GM23338 (cell line): ENCODE data around the gene CCDC117. TPM values are rescaled to one million over a fixed set of nuclear protein-coding genes. Genes with fewer than 3 reads are reported as not detected.
A peak's percentile ranks its signal among the peaks of the same experiment; 100 is the strongest.

Experiments used
- ATAC-seq: fragments of 200-7000 bp; cut with Tn5 transposase; 3 replicates; pipeline ENCODE4 v1.9.1; 2020
- DNase-seq: peaks from one replicate; pipeline ENCODE4 v3.0.0-alpha.2; 2015; ENCODE audit warnings: low spot score
- H2AFZ ChIP-seq: fragments of 200-600 bp; sonication (generic); 2 replicates; pipeline ENCODE4 v1.8.0; 2016; ENCODE audit warnings: antibody characterized with exemption, mild to moderate bottlenecking, moderate library complexity
- H3F3A ChIP-seq: fragments of 200-600 bp; sonication (generic); replicated peaks from 2 replicates; pipeline ENCODE4 v1.8.0; 2017; ENCODE audit warnings: antibody characterized with exemption, mixed run types, low read depth
- H3K27ac ChIP-seq: fragments of 200-600 bp; sonication (generic); 2 replicates; pipeline ENCODE4 v1.6.1; 2016; ENCODE audit warnings: low read depth
- H3K27me3 ChIP-seq: fragments of 200-600 bp; sonication (generic); 2 replicates; pipeline ENCODE4 v1.8.0; 2016; ENCODE audit warnings: mild to moderate bottlenecking, mixed run types, moderate library complexity; ENCODE audit not compliant: insufficient read depth
- H3K36me3 ChIP-seq: fragments of 200-600 bp; sonication (generic); 2 replicates; pipeline ENCODE4 v1.8.0; 2016; ENCODE audit warnings: mild to moderate bottlenecking; ENCODE audit not compliant: insufficient read depth
- H3K4me1 ChIP-seq: fragments of 200-600 bp; sonication (generic); 2 replicates; pipeline ENCODE4 v1.8.0; 2016; ENCODE audit warnings: mild to moderate bottlenecking, moderate library complexity; ENCODE audit not compliant: insufficient read depth
- H3K4me2 ChIP-seq: fragments of 200-600 bp; sonication (generic); 2 replicates; pipeline ENCODE4 v1.7.1; 2017; ENCODE audit warnings: mixed run types
- H3K4me3 ChIP-seq: fragments of 200-600 bp; sonication (generic); 2 replicates; pipeline ENCODE4 v1.6.1; 2016; ENCODE audit warnings: mixed run types
- H3K79me2 ChIP-seq: fragments of 200-600 bp; sonication (generic); replicated peaks from 2 replicates; pipeline ENCODE4 v1.8.0; 2017; ENCODE audit warnings: mild to moderate bottlenecking; ENCODE audit not compliant: insufficient read depth
- H3K9me2 ChIP-seq: fragments of 200-600 bp; sonication (generic); 2 replicates; pipeline ENCODE4 v1.8.0; 2017; ENCODE audit not compliant: insufficient read depth
- H4K20me1 ChIP-seq: fragments of 200-600 bp; sonication (generic); replicated peaks from 2 replicates; pipeline ENCODE4 v1.8.0; 2017; ENCODE audit warnings: mild to moderate bottlenecking; ENCODE audit not compliant: insufficient read depth
- H3K27ac Mint-ChIP-seq: 2 replicates; pipeline ENCODE4 v1.8.0; 2020; ENCODE audit warnings: inconsistent platforms, mild to moderate bottlenecking, moderate library complexity, mixed read lengths
- H3K27me3 Mint-ChIP-seq: 3 replicates; pipeline ENCODE4 v1.8.0; 2022; ENCODE audit warnings: low read depth, mild to moderate bottlenecking, moderate library complexity, mixed read lengths, inconsistent platforms; ENCODE audit not compliant: insufficient read depth, poor library complexity
- H3K36me3 Mint-ChIP-seq: 3 replicates; pipeline ENCODE4 v1.8.0; 2021; ENCODE audit warnings: low read depth, mild to moderate bottlenecking, inconsistent platforms, moderate library complexity, mixed read lengths
- H3K4me1 Mint-ChIP-seq: 3 replicates; pipeline ENCODE4 v1.8.0; 2020; ENCODE audit warnings: mild to moderate bottlenecking, inconsistent platforms, mixed read lengths
- H3K4me3 Mint-ChIP-seq: 3 replicates; pipeline ENCODE4 v1.8.0; 2021; ENCODE audit warnings: moderate library complexity, mild to moderate bottlenecking, inconsistent platforms, mixed read lengths
- H3K9me3 Mint-ChIP-seq: 3 replicates; pipeline ENCODE4 v1.8.0; 2020; ENCODE audit warnings: moderate library complexity, mild to moderate bottlenecking, inconsistent platforms, mixed read lengths
- CREB1 ChIP-seq: fragments of 250-450 bp; sonication (Bioruptor Pico); IDR thresholded peaks from 2 replicates; pipeline ENCODE4 v1.5.0; 2020; ENCODE audit warnings: low read depth, mild to moderate bottlenecking, moderate library complexity
- EZH2 ChIP-seq: fragments of 200-600 bp; sonication (generic); IDR thresholded peaks from one replicate; pipeline ENCODE4 v1.8.0; 2017; ENCODE audit warnings: antibody characterized with exemption, mild to moderate bottlenecking, low read depth; ENCODE audit not compliant: unreplicated experiment
- EZH2phosphoT487 ChIP-seq: fragments of 200-600 bp; sonication (generic); IDR thresholded peaks from one replicate; pipeline ENCODE4 v1.8.1; 2018; ENCODE audit warnings: antibody characterized with exemption; ENCODE audit not compliant: unreplicated experiment
- JUNB ChIP-seq: IDR thresholded peaks from one replicate; pipeline ENCODE4 v1.6.1; 2016; ENCODE audit warnings: antibody characterized with exemption; ENCODE audit not compliant: unreplicated experiment
- NANOG ChIP-seq: IDR thresholded peaks from 2 replicates; pipeline ENCODE4 v1.6.1; 2016; ENCODE audit warnings: antibody characterized with exemption, borderline replicate concordance
- STAT1 ChIP-seq: IDR thresholded peaks from one replicate; pipeline ENCODE4 v1.6.1; 2016; ENCODE audit warnings: antibody characterized with exemption; ENCODE audit not compliant: unreplicated experiment
- ZNF114 ChIP-seq: fragments of 250-450 bp; sonication (Bioruptor Pico); IDR thresholded peaks from 2 replicates; pipeline ENCODE4 v1.5.0; 2020; ENCODE audit warnings: mild to moderate bottlenecking, moderate library complexity
- ZNF331 ChIP-seq: fragments of 250-450 bp; sonication (Bioruptor Pico); IDR thresholded peaks from 2 replicates; pipeline ENCODE4 v1.5.0; 2020; ENCODE audit warnings: low read depth, mild to moderate bottlenecking, moderate library complexity
- polyA plus RNA-seq: library from polyadenylated mRNA; unstranded; fragments of >200 nt; fragmentation: Nextera tagmentation; extraction: Ambion mirVana; gene quantifications from 2 replicates; pipeline ENCODE4 v1.2.1, GENCODE V29; 2016
- total RNA-seq: library from RNA; depleted of rRNA; stranded (reverse); fragments of >200 nt; shearing (Covaris generic); gene quantifications from 2 replicates; pipeline ENCODE4 v1.2.3, GENCODE V29; 2014
- TF ChIP-seq, protein P1 (sequence below): IDR thresholded peaks from 2 replicates; pipeline ENCODE4 v1.6.1; 2016; ENCODE audit warnings: antibody characterized with exemption
- TF ChIP-seq, protein P2 (sequence below): IDR thresholded peaks from one replicate; pipeline ENCODE4 v1.6.1; 2018; ENCODE audit warnings: antibody characterized with exemption; ENCODE audit not compliant: unreplicated experiment
- TF ChIP-seq, protein P3 (sequence below), 2 experiments: fragments of 200-600 bp in 1 of 2; sonication (generic) in 1 of 2; conservative IDR thresholded peaks; 2 replicates each; pipeline versions ENCODE4 v1.5.1 to v1.6.1; 2016 to 2017; ENCODE audit warnings: antibody characterized with exemption in 2 of 2, low read depth in 2 of 2, mild to moderate bottlenecking in 2 of 2, moderate library complexity in 1 of 2

CCDC117 gene
- total and polyA plus RNA-seq, 2 experiments from 2014 or later, result 23.9 to 54.1 TPM

DNA sequence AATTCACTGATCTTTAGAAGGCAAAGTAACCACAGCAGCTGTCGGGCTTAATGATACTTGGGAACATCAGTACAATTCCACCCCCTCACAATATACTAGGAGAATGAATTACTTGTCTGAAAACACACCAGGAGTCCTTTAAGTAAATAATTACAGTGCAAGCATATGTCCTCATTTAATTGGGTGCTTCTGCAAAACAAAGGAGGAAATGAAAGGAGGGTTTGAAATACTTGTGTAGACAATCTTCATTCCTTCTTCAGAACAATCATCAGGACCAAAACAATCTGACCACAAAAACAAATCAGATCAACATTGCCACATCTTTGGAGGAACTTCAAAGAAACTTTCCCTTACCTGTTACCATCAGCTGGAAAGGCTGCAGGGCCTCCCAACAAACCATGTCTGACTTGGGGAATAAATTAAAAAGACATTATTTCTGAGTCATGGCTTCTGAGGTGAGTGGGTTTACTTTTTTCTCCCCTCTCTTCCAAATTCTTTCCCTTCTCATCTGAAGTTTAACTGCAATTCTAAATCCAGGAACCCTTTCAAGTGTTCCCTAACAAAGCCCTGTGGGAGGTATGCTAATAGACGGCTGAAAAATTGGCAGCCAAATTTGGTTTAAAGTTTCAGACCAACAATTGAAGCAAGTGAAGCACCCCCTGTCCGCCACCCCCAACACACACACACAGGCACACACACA is 12.5 kb upstream of the CCDC117 start:
- TF ChIP-seq NANOG, result peak; percentile 79
- no peak for TF ChIP-seq CREB1
- Mint-ChIP-seq H3K27ac (peak overlapping the region; percentile 92), H3K4me1 (peaks cover 22% of the 10 kb centered on the region), H3K4me3 (peak overlapping the region; percentile 10), H3K9me3 (peaks cover 23% of the 10 kb centered on the region), H3K36me3 (peaks cover 29% of the 10 kb centered on the region), H3K27me3 (peaks cover 13% of the 10 kb centered on the region)
- Histone ChIP-seq H4K20me1 (no peaks in the 10 kb centered on the region), H3K27ac (peak overlapping the region; percentile 96), H2AFZ (no peak overlapping the region), H3K4me3 (peak overlapping the region; percentile 23), H3K9me2 (peaks cover 8% of the 10 kb centered on the region), H3K36me3 (no peaks in the 10 kb centered on the region), H3F3A (peaks cover 8% of the 10 kb centered on the region; the same call in 1 of the 2 replicates), H3K4me1 (peaks cover 14% of the 10 kb centered on the region; the same call in 1 of the 2 replicates), H3K4me2 (peak overlapping the region; percentile 6), H3K27me3 (no peaks in the 10 kb centered on the region), H3K79me2 (no peaks in the 10 kb centered on the region)
- ATAC-seq (peak; percentile 79), DNase-seq (peak; percentile 82)

DNA sequence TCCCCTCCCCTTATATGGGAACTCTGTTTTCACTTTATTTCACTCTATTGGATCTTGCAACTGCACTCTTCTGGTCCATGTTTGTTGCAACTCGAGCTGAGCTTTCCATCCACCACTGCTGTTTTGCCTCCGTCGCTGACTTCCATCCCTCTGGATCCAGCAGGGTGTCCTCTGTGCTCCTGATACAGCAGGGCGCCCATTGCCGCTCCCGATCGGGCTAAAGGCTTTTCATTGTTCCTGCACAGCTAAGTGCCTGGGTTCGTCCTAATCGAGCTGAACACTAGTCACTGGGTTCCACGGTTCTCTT is 11.1 kb upstream of the CCDC117 start:
- Histone ChIP-seq H4K20me1 (no peaks in the 10 kb centered on the region), H3K27me3 (no peaks in the 10 kb centered on the region), H3K4me1 (peaks cover 14% of the 10 kb centered on the region; the same call in 1 of the 2 replicates), H3K4me2 (no peak overlapping the region), H2AFZ (no peak overlapping the region), H3K79me2 (no peaks in the 10 kb centered on the region), H3K27ac (peak overlapping the region; percentile 82), H3F3A (peaks cover 8% of the 10 kb centered on the region; the same call in 1 of the 2 replicates), H3K4me3 (no peak overlapping the region), H3K9me2 (peaks cover 8% of the 10 kb centered on the region), H3K36me3 (no peaks in the 10 kb centered on the region)
- DNase-seq (peak; percentile 34), ATAC-seq (no peak; the same call in 2 of the 3 replicates)
- H3K4me3 Mint-ChIP-seq, result peak overlapping the region; percentile 13; the same call in 1 of the 3 replicates
- H3K4me1 Mint-ChIP-seq, result peaks cover 22% of the 10 kb centered on the region
- H3K27me3 Mint-ChIP-seq, result peaks cover 13% of the 10 kb centered on the region
- peaks cover 23% of the 10 kb centered on the region for H3K9me3 Mint-ChIP-seq
- peak overlapping the region; percentile 48 for H3K27ac Mint-ChIP-seq
- H3K36me3 Mint-ChIP-seq, result peaks cover 25% of the 10 kb centered on the region
- TF ChIP-seq CREB1 (no peak), JUNB (no peak), EZH2phosphoT487 (no peak), ZNF331 (CRISPR knock-in tag) (no peak), NANOG (no peak), EZH2 (no peak), ZNF114 (CRISPR knock-in tag) (no peak), STAT1 (no peak)
- TF ChIP-seq, protein P1, sequence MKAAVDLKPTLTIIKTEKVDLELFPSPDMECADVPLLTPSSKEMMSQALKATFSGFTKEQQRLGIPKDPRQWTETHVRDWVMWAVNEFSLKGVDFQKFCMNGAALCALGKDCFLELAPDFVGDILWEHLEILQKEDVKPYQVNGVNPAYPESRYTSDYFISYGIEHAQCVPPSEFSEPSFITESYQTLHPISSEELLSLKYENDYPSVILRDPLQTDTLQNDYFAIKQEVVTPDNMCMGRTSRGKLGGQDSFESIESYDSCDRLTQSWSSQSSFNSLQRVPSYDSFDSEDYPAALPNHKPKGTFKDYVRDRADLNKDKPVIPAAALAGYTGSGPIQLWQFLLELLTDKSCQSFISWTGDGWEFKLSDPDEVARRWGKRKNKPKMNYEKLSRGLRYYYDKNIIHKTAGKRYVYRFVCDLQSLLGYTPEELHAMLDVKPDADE, result no peak
- TF ChIP-seq, protein P2, sequence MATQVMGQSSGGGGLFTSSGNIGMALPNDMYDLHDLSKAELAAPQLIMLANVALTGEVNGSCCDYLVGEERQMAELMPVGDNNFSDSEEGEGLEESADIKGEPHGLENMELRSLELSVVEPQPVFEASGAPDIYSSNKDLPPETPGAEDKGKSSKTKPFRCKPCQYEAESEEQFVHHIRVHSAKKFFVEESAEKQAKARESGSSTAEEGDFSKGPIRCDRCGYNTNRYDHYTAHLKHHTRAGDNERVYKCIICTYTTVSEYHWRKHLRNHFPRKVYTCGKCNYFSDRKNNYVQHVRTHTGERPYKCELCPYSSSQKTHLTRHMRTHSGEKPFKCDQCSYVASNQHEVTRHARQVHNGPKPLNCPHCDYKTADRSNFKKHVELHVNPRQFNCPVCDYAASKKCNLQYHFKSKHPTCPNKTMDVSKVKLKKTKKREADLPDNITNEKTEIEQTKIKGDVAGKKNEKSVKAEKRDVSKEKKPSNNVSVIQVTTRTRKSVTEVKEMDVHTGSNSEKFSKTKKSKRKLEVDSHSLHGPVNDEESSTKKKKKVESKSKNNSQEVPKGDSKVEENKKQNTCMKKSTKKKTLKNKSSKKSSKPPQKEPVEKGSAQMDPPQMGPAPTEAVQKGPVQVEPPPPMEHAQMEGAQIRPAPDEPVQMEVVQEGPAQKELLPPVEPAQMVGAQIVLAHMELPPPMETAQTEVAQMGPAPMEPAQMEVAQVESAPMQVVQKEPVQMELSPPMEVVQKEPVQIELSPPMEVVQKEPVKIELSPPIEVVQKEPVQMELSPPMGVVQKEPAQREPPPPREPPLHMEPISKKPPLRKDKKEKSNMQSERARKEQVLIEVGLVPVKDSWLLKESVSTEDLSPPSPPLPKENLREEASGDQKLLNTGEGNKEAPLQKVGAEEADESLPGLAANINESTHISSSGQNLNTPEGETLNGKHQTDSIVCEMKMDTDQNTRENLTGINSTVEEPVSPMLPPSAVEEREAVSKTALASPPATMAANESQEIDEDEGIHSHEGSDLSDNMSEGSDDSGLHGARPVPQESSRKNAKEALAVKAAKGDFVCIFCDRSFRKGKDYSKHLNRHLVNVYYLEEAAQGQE, result no peak
- TF ChIP-seq, protein P3, sequence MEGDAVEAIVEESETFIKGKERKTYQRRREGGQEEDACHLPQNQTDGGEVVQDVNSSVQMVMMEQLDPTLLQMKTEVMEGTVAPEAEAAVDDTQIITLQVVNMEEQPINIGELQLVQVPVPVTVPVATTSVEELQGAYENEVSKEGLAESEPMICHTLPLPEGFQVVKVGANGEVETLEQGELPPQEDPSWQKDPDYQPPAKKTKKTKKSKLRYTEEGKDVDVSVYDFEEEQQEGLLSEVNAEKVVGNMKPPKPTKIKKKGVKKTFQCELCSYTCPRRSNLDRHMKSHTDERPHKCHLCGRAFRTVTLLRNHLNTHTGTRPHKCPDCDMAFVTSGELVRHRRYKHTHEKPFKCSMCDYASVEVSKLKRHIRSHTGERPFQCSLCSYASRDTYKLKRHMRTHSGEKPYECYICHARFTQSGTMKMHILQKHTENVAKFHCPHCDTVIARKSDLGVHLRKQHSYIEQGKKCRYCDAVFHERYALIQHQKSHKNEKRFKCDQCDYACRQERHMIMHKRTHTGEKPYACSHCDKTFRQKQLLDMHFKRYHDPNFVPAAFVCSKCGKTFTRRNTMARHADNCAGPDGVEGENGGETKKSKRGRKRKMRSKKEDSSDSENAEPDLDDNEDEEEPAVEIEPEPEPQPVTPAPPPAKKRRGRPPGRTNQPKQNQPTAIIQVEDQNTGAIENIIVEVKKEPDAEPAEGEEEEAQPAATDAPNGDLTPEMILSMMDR (conservative IDR thresholded peaks at IDR 0.05; ENCODE audit: low read depth in 2 of 2), result no peak
